ENCODE measurements around the gene MOB2.

Gene MOB2

GRCh38 chr11:1519028-1520010, 32.7 kb upstream of the MOB2 start:
- in situ Hi-C loops (cut with HindIII; ENCODE audit: low sequenced_read_pairs): no loop called here
- H3K4me3 ChIP-seq (ENCODE audit: low read depth, low read length): no peak overlapping the region
- DNase-seq (ENCODE audit: low read depth, low spot score): no peak

GRCh38 chr11:1518301-1518700, 31.7 kb upstream of the MOB2 start:
- TF ChIP-seq CTCF (IDR thresholded peaks at IDR 0.05; ENCODE audit: low read depth, low read length): no peak
- in situ Hi-C loops (cut with HindIII; ENCODE audit: low sequenced_read_pairs): no loop called here
- H3K4me3 ChIP-seq (ENCODE audit: low read depth, low read length): no peak overlapping the region
- no peak for DNase-seq (ENCODE audit: low read depth, low spot score)

More at GRCh38 chr11:1519028-1520010, 32.7 kb upstream of the MOB2 start:
- no peak for TF ChIP-seq CTCF (IDR thresholded peaks at IDR 0.05; ENCODE audit: low read depth, low read length)

- no peak for TF ChIP-seq CTCF (IDR thresholded peaks at IDR 0.05; ENCODE audit: low read depth, low read length)
- in situ Hi-C loops (cut with HindIII; ENCODE audit: low sequenced_read_pairs): no loop called here
- H3K4me3 ChIP-seq (ENCODE audit: low read depth, low read length): no peak overlapping the region
- no peak for DNase-seq (ENCODE audit: low read depth, low spot score)
These were observed 30.8 kb upstream of the MOB2 start for GRCh38 chr11:1517117-1518005.

GRCh38 chr11:1516273-1517067, 29.9 kb upstream of the MOB2 start:
- TF ChIP-seq CTCF (IDR thresholded peaks at IDR 0.05; ENCODE audit: low read depth, low read length): no peak
- in situ Hi-C loops (cut with HindIII; ENCODE audit: low sequenced_read_pairs): no loop called here
- H3K4me3 ChIP-seq (ENCODE audit: low read depth, low read length): no peak overlapping the region
- DNase-seq (ENCODE audit: low read depth, low spot score): peak; percentile 42

- in situ Hi-C loops (cut with HindIII; ENCODE audit: low sequenced_read_pairs): no loop called here
- peak; percentile 58 for DNase-seq (ENCODE audit: low read depth, low spot score)
- peak; percentile 98 for TF ChIP-seq CTCF (IDR thresholded peaks at IDR 0.05; ENCODE audit: low read depth, low read length)
- H3K4me3 ChIP-seq (ENCODE audit: low read depth, low read length): no peak overlapping the region
These were observed 28.8 kb upstream of the MOB2 start for GRCh38 chr11:1515082-1516060.

Measured in astrocyte of the spinal cord (primary cell).